Endothelial cell of umbilical vein (primary cell): ENCODE data around the gene SMIM12. TPM values are rescaled to one million over a fixed set of nuclear protein-coding genes. Genes with fewer than 3 reads are reported as not detected.

Experiments
- BruUV-seq: library from RNA; stranded (reverse); fragments of 400-500 nt; replicated peaks from 2 replicates; lab custom pipeline; 2021; lab: Mats Ljungman, UMichigan
- CTCF ChIA-PET: fragments of 300-600, 350-600 bp; sonication (Branson Sonifier 250); formaldehyde crosslinking; loops from one replicate; lab custom pipeline; 2021; ENCODE audit warnings: antibody characterized with exemption, inconsistent platforms; lab: Charles Lee
- POLR2A ChIA-PET: fragments of 300-600, 350-600 bp; sonication (Branson Sonifier 250); formaldehyde crosslinking; loops from one replicate; lab custom pipeline; 2021; ENCODE audit warnings: antibody characterized with exemption, inconsistent platforms; lab: Charles Lee
- DNase-seq: peaks from one replicate; pipeline ENCODE4 v3.0.0-alpha.2; 2011; ENCODE audit warnings: low read depth, low spot score
- FAIRE-seq: peaks from 2 replicates; lab custom pipeline; 2011; peaks lifted over from hg19 to GRCh38; lab: Jason Lieb, UNC
- H2AFZ ChIP-seq: 2 replicates; pipeline ENCODE4 v1.6.0; 2012; ENCODE audit warnings: low read depth, low read length, control low read depth, inconsistent platforms
- H3K27ac ChIP-seq: 2 replicates; pipeline ENCODE4 v1.5.1; 2011; ENCODE audit warnings: low read depth, mild to moderate bottlenecking, control low read depth, low read length, moderate library complexity; ENCODE audit not compliant: insufficient read depth
- H3K27me3 ChIP-seq, 2 experiments: 2 replicates each; pipeline versions ENCODE4 v1.6.0 to v1.6.1; 2011; ENCODE audit warnings: low read length in 2 of 2, mixed read lengths in 1 of 2; ENCODE audit not compliant: control insufficient read depth in 2 of 2, insufficient read depth in 2 of 2
- H3K36me3 ChIP-seq, 2 experiments: 2 replicates in 1 of 2; 3 replicates in 1 of 2; pipeline ENCODE4 v1.5.1; 2011; ENCODE audit warnings: low read length in 2 of 2, mild to moderate bottlenecking in 1 of 2, moderate library complexity in 1 of 2; ENCODE audit not compliant: control insufficient read depth in 2 of 2, insufficient read depth in 2 of 2; ENCODE audit errors: extremely low read depth in 1 of 2
- H3K4me1 ChIP-seq: 3 replicates; pipeline ENCODE4 v1.5.1; 2011; ENCODE audit warnings: mild to moderate bottlenecking, low read length; ENCODE audit not compliant: control insufficient read depth, insufficient read depth; ENCODE audit errors: extremely low read depth
- H3K4me2 ChIP-seq: 2 replicates; pipeline ENCODE4 v1.6.1; 2011; ENCODE audit warnings: low read length, control low read depth, mixed read lengths; ENCODE audit not compliant: insufficient read depth
- H3K4me3 ChIP-seq, 3 experiments: fragments of 200-600 bp in 1 of 3; sonication (generic), shearing (Covaris generic) in 1 of 3; replicated peaks in 1 of 3; 2 replicates each; pipeline ENCODE4 v1.5.1; 2011 to 2016; ENCODE audit warnings: control low read depth in 3 of 3, low read length in 3 of 3, mild to moderate bottlenecking in 2 of 3, inconsistent platforms in 1 of 3, low read depth in 1 of 3, moderate library complexity in 1 of 3; ENCODE audit not compliant: insufficient read depth in 1 of 3
- H3K79me2 ChIP-seq: 2 replicates; pipeline ENCODE4 v1.6.0; 2012; ENCODE audit warnings: low read length, inconsistent platforms; ENCODE audit not compliant: control insufficient read depth, insufficient read depth
- H3K9ac ChIP-seq: replicated peaks from 2 replicates; pipeline ENCODE3; 2011; ENCODE audit warnings: low read length, control low read depth; ENCODE audit not compliant: insufficient read depth; ENCODE audit errors: extremely low read depth
- H3K9me1 ChIP-seq: replicated peaks from 3 replicates; pipeline ENCODE4 v1.6.0; 2011; ENCODE audit warnings: mild to moderate bottlenecking, low read length; ENCODE audit not compliant: control insufficient read depth, insufficient read depth; ENCODE audit errors: extremely low read depth
- H3K9me3 ChIP-seq: replicated peaks from 2 replicates; pipeline ENCODE4 v1.5.1; 2012; ENCODE audit warnings: low read length, inconsistent platforms; ENCODE audit not compliant: control insufficient read depth, insufficient read depth
- H4K20me1 ChIP-seq: replicated peaks from 2 replicates; pipeline ENCODE3; 2011; ENCODE audit warnings: mild to moderate bottlenecking, low read length; ENCODE audit not compliant: control insufficient read depth, insufficient read depth; ENCODE audit errors: extremely low read depth
- CTCF ChIP-seq, 2 donors: IDR thresholded peaks; 1 replicate in 1 of 2; 2 replicates in 1 of 2; pipeline ENCODE4 v1.5.1; 2011; ENCODE audit warnings: low read length in 2 of 2, mild to moderate bottlenecking in 2 of 2, moderate library complexity in 2 of 2, control low read depth in 1 of 2, inconsistent platforms in 1 of 2, low read depth in 1 of 2; ENCODE audit not compliant: insufficient read depth in 1 of 2; ENCODE audit errors: extremely low read depth in 1 of 2
- EZH2 ChIP-seq: IDR thresholded peaks from 2 replicates; pipeline ENCODE4 v1.6.1; 2012; ENCODE audit warnings: borderline replicate concordance, low read depth, mild to moderate bottlenecking, moderate library complexity, low read length, inconsistent platforms; ENCODE audit not compliant: severe bottlenecking
- FOS ChIP-seq: IDR thresholded peaks from 2 replicates; pipeline ENCODE4 v1.6.1; 2011; ENCODE audit warnings: mild to moderate bottlenecking, low read length, moderate library complexity, borderline replicate concordance; ENCODE audit not compliant: insufficient read depth
- GATA2 ChIP-seq: IDR thresholded peaks from 2 replicates; pipeline ENCODE4 v1.7.0; 2011; ENCODE audit warnings: low read depth, mild to moderate bottlenecking, moderate library complexity, mixed read lengths, low read length; ENCODE audit not compliant: insufficient read length, insufficient read depth
- JUN ChIP-seq: IDR thresholded peaks from 2 replicates; pipeline ENCODE4 v1.6.1; 2011; ENCODE audit warnings: borderline replicate concordance, low read depth; ENCODE audit not compliant: insufficient read length, insufficient read depth
- MAX ChIP-seq: IDR thresholded peaks from 2 replicates; pipeline ENCODE4 v1.6.1; 2011; ENCODE audit not compliant: insufficient read depth, insufficient read length
- MYC ChIP-seq: IDR thresholded peaks from one replicate; pipeline ENCODE4 v1.6.1; 2011; ENCODE audit warnings: mild to moderate bottlenecking, low read depth, low read length
- POLR2A ChIP-seq: IDR thresholded peaks from 2 replicates; pipeline ENCODE4 v1.6.1; 2012; ENCODE audit warnings: low read depth, mild to moderate bottlenecking, control low read depth, low read length
- POLR2AphosphoS5 ChIP-seq: IDR thresholded peaks from 2 replicates; pipeline ENCODE4 v1.6.1; 2012; ENCODE audit warnings: low read depth, mild to moderate bottlenecking, control low read depth, low read length, moderate library complexity; ENCODE audit not compliant: insufficient read depth
- dilution Hi-C: fragments of 300-500 bp; cut with MboI; formaldehyde crosslinking; loops from one replicate; pipeline ENCODE4 v1.15.0; 2019; ENCODE audit warnings: low sequenced_read_pairs; ENCODE audit not compliant: extremely low pct_ligation_motif_present
- intact Hi-C: fragments of 100-400 bp; cut with micrococcal nuclease; formaldehyde crosslinking; loops from one replicate; pipeline ENCODE4 v1.10.0; 2022
- polyA plus RNA-seq, 4 experiments: library from polyadenylated mRNA; depleted of rRNA in 3 of 4; stranded (reverse) in 3 of 4; unstranded in 1 of 4; fragments of >200 nt; gene quantifications; 2 replicates each; pipeline versions ENCODE4 v1.2.1 to v1.2.3, GENCODE V29; 2011 to 2012; ENCODE audit warnings: missing spikeins in 1 of 4
- total RNA-seq: library from RNA; stranded (reverse); gene quantifications from 2 replicates; pipeline ENCODE4 v1.2.3, GENCODE V29; 2021

Gene SMIM12
- total and polyA plus RNA-seq, 2 donors (not counting 3 experiments of a cell fraction or from before 2014, with no cell fraction given): 66.2 to 85.9 TPM

GRCh38 chr1:34889705-34890104 is 30.2 kb upstream of the SMIM12 start:
- Histone ChIP-seq H3K4me3 (no peak overlapping the region), H3K36me3 (no peaks in the 10 kb centered on the region), H3K9me1 (no peaks in the 10 kb centered on the region), H4K20me1 (no peaks in the 10 kb centered on the region), H3K4me2 (no peak overlapping the region), H3K9ac (no peak overlapping the region), H3K27me3 (peaks cover 7 to 13% of the 10 kb centered on the region in 2 experiments), H3K27ac (no peak overlapping the region), H3K79me2 (no peaks in the 10 kb centered on the region), H3K9me3 (no peaks in the 10 kb centered on the region), H3K4me1 (peaks cover 3% of the 10 kb centered on the region), H2AFZ (no peak overlapping the region)
- ChIA-PET POLR2A (no interaction called here), CTCF (no interaction called here)
- intact Hi-C loops: no loop called here
- BruUV-seq: no TSS peak
- dilution Hi-C loops: no loop called here
- TF ChIP-seq FOS (no peak), JUN (no peak), CTCF (IDR thresholded peaks at IDR 0.05; ENCODE audit: extremely low read depth in 1 of 2, insufficient read depth in 1 of 2, low read depth in 1 of 2, low read length in 2 of 2) (no peak), MAX (no peak), MYC (no peak), EZH2 (no peak), POLR2AphosphoS5 (no peak), GATA2 (no peak), POLR2A (no peak)
- DNase-seq: no peak
- FAIRE-seq: no peak
